HG03378 (cell line): ENCODE data around the gene UCP3.

ENCODE experiments used
- ATAC-seq: cut with Tn5 transposase; IDR thresholded peaks from one replicate; pipeline ENCODE4 v1.9.1; 2021; ENCODE audit warnings: mild to moderate bottlenecking, moderate library complexity; ENCODE audit not compliant: unreplicated experiment

UCP3 gene

DNA sequence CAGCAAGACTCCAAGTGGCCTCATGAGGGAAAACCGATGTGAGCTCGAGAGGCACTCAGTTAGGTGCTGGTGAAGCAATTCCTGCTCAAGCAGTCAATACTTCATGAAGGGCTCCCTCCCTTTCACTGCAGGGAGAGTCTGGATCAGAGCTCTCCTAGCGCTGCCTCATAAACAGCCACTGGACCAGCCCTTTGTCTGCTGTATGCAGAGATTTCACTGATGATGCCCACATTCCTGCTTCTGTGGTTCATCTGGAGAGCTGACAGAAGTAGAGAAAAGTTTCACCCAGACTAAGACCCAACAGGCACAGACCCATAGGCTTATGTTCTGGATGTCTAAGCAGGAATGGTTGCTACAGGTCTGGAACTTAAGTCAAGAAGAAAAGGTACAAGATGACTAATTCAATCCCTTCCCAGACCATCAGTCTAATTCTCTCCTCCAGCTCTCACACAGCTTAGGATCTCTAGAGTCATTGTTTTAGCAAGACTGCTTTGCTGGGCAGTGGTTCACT is 30.3 kb downstream of the UCP3 start:
- no peak for ATAC-seq

DNA sequence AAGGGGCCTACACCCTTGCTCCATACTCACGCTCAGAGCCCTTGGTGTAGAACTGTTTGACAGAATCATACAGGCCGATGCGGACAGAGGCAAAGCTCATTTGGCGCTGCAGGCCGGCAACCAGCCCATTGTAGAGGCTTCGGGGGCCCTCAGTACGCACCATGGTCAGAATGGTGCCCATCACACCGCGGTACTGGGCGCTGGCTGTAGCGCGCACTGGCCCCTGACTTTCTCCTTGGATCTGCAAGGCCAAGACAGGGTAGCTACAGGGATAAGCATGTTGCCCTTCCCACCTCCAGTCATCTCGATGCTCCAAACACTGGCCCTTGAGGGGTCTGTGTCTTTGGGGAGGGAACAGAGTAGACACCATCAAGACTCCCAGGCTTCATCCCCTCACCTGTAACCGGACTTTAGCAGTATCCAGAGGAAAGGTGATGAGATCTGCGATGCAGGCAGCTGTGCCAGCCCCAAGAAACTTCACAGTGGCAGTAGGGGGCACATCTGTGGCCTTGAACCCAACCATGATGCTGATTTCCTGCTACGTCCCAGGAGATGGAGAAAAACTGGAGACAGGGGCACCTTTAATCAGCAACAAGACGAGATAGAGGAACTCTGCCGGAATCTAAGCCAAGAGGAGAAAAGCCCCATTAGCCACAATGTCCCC is 30.9 kb downstream of the UCP3 start:
- ATAC-seq = no peak

DNA sequence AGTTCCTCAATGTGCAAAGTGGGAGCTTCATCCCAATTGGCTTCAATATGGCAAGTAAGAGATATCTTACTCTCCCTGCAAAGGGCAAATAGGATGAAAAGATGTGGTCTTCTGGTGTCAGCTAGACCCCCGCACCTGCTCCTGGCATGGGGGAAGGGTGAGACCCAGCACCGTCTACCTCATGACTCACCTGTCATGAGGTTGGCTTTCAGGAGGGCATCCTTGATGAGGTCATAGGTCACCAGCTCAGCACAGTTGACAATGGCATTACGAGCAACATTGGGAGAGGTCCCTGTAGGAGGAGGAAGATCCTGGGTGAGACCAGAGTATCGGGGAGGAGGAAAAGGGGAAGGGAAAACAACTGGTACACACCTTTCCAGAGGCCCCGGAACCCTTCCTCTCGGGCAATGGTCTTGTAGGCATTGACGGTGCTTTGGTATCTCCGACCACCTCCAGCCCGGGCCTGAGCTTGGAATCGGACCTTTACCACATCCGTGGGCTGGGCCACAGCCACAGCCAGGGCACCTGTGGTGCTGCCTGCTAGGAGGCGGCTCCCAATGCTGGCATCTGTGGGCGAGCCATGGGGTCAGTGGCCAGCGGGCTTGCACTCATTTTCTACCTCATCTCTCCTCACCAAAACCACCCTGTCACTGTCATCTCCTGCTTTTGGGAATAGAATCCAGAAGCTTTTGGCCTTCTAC is 32.3 kb downstream of the UCP3 start:
- no peak for ATAC-seq

DNA sequence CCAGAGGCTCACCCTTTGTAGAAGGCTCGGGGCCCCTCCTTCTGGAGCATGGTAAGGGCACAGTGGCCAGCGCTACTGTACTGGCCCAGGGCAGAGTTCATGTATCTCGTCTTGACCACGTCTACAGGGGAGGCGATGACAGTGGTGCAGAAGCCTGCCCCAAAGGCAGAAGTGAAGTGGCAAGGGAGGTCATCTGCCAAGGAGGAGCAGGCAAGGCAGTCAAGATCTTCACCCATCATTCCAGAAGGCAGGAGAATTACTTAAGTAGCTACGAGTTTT is 33.5 kb downstream of the UCP3 start:
- ATAC-seq = no peak

DNA sequence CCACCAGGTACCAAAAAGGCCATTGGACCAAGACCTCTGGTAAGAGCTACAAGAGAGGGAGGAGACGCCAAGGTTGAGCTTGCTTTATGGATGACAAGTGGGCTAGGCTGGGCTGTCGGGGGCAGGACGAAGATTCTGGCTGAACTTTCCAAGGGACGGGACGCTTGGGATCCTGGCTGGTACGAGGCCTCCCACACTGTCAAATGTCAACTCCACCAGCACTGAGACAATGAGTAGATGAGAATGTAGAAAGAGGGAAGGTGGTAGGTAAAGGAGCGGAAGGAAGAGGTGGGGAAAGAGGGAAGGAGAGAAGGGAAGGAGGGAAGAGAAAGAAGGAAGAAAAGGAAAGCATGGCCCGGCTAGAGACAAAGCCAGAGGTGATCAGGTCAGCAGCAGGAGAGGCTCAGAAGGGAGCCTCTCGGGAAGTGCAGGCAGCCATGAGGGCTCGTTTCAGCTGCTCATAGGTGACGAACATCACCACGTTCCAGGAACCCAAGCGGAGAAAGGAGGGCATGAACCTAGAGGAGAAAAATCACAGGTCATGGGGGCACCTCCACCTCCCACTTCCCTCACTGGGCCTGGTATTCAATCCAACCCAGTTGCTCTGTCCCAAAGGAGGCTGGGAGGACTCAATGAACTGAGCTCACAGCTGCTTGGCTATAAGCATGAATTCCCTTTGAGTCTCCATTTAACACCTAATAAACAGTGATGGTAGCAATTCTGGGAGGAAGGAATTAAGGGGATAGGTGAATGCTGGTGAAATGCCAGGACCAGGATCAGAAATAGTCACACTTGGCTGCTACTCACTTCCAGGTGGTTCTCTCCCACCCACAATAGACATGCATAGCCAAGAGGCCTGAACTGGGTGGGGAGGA is 34.0 kb downstream of the UCP3 start:
- no peak for ATAC-seq

DNA sequence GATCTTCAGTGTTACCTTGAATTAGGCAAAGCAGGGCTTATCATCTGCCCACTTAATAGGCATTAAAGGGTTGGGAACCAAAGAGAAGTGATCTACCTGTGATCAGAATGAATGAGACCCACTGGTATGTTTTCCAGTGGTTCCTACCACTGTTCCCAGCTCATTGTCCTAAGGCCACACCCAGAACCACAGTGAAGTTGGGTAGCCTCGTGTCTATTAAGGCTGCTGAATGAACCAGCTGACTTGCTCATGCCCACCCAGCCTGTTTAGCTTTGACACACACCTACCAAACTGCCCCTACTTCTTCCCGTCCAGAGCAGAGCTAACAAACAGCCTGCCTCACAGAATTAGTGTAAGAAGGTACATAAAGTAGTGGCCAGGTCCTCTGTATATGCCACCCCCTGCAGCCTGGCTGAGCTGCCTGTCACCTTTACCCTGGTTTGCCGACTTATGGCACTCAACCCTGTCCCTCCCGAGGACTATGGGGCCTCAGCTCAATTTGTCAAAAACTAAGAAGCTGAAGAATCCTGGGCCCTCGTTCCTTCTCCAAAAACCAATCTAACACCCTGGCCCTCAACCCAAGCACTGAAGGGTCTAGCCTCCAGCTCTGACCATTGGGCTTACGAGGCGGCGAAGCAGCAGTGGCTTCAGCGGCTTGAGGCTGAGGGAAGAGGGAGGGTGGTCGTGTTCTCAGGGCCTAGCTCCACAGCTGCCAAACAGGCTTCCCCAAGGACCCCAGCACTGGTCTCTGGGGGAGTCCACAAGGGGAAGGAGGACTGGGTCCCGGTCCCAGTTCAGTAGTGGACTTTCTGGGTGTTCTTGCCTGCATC is 36.0 kb downstream of the UCP3 start:
- ATAC-seq = no peak

DNA sequence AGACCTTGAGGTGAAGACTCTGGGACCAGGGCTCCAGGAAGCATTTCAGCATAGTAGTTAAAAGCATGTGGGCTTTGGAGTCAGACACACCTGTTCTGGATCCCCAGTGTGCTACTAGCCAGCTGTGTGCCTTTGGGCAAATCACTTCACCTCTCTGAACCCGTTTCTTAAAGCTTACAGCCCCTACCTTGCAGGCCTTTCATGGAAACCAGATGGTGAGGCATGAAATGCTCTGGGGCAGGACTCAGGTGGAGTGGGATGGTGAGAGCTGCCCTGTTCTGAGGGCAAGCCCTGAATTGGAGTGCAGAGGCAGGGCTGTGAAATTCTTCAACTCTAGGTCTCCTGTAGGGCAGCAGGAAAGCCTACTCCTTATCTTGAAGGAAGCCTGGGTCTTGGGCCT is 36.7 kb downstream of the UCP3 start:
- ATAC-seq = no peak

DNA sequence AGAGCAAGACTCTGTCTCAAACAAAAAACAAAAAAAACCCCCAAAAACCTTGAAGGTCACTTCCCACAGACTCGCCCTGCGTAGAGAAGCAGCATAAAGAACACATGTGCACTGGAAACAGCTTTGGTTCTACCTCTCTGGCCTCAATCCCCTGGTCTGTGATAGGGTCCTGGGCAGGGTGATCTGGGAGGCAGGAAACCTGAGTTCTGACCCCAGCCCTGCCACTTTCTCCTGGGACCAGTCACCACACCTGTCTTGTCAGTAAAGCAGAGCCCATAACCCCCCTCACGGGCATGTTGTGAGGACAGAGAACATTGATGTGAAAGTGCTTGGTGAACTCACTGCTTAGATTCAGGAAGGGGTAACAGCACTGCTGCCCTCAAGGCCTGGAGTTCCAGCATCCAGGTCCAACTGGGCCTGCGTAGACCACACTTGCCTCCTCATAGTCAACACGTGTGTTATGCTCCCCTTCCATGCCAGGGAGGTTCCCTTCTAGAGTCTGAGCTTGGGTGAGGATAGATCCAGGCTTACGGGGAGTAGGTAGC is 37.6 kb downstream of the UCP3 start:
- no peak for ATAC-seq

DNA sequence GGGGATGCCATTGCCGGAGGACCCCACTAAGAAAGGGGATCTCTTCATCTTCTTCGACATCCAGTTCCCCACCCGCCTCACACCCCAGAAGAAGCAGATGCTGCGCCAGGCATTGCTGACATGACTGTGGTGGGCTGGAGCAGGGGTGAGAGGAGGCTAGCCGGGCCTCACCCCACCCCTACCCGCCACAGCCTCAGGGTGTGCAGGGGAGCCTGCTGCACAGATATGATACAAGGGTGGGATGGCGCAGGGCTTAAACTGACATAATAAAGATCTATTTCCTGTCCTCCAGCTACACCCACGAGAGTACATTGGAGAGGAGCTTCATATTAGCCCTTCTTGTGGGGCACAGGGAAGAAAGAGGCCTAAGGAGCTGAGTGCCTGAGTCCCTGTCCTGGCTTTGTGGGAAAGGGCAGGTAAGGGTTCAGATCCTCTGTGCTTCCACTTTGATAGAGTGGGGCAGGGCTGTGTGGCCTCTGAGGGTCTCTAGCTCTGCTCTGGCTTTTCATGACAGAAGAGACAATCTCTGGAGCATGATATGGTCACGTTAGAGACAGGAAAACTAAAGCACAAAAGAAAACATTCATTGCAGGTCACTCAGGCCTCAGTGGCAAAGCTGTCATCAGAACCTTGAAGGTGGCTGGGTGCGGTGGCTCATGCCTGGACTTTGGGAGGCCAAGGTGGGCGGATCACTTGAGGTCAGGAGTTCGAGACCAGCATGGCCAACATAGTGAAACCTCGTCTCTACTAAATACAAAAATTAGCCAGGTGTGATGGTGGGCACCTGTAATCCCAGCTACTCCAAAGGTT is 38.7 kb downstream of the UCP3 start:
- no peak for ATAC-seq

DNA sequence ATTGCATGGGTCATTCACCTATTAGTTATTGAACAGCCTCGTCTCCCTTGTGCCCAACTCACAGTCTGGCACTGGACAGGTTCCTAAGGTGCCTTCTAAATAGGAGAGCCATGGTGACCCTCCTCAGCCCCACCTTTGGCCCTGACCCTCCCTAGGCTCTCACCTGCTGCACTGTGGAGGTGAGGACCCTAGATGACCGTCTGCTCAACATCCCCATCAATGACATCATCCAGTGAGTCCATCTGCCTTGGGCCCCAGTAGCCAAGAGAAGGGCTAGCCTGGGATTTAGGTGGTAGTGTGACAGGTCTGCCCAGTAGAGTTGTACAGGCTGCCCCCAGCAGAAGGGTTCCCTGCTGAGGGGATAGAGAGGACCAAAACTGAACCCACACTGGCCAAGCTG is 39.8 kb downstream of the UCP3 start:
- ATAC-seq = no peak

DNA sequence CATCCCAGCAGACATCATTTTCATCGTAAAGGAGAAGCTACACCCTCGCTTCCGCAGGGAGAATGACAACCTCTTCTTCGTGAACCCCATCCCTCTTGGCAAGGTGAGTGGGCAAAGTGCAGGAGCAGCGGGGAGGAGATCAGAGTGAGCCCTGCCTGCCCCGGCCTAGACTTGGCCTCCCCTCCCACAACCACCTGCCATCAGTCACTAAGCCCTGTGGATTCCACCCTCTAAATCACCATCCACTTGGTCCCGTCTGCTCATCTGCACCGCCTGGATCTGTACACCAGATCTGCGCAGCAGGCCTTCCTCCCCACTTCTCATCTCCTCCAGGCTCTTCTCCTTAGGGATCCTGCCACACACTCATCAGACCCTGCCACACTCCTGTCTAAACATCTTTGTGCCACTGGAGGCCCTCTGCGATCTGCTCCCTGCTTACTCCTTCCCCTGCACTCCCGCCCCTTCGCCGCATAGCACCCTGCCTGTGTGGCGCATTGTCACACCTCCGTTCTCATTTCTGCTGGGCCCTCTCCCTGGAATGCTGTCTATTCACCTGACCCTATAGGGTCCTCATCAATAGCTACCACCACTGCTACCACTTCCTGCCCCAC is 40.4 kb downstream of the UCP3 start:
- ATAC-seq = no peak

DNA sequence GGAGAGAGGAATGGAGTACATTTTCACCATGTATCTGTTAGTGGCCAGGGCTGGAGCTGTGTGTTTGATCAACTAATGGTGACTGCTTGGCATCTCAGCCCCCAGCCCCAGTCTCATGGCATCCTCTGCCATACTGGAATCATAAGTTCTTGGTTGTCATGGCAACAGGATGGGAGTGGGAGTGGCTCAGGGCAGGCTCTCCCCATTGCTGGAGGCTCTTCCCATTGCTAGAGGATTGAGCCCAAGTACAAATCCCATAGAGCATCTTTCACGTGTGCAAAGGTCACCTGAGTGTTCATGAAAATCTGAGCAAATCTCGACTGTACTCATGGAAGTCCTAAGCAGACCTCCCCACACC is 43.1 kb downstream of the UCP3 start:
- no peak for ATAC-seq

DNA sequence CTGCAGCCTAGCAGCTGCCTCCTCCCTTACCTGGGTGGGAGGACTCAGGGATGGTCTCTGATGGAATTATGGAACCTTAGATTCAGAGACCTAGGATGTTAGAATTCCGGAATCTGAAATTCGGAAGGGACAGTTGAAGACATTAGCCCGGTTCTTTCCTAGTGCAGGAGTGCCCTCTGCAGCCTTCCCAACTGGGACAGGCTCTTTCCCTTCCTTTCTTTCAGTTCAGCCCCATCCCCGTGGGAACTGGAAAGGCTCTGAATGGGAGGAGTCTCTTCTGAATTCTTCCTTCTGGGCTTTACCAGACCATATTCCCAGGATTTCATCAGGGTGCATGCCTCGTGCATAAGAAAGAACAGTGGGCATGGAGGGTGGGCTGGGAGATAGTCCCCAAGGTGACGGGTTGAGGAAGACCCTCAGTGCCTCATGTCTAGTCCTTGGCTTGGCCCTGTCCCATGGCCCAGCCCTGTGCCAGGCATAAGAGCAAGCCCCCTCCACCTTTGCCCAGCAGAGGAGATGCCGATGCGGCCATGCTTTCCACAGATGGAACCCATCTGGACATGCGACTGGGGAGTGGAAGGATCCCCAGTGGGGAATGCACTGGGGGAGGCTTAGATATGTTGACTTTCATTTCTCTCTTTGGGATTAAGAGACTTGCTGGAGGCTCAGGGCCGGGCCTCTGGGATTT is 43.7 kb downstream of the UCP3 start:
- ATAC-seq = no peak

DNA sequence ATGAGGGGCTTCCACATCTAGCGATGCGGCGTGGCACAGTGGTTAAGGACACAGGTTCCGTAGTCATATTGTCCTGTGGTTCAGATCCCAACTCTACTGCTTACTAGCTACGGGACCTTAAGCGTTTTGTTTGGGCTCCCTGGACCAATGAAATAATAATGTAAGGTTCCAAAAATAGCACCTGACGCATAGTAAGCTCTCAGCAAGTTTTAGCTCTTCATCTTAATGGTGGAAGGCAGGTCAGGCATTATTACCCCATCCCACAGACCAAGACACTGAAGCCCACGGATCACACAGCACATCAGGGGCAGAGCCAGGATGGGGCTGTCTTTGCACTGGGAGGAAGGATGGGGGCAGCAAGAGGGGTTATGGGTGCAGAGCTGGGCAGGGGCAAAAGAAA is 45.0 kb downstream of the UCP3 start:
- no peak for ATAC-seq

DNA sequence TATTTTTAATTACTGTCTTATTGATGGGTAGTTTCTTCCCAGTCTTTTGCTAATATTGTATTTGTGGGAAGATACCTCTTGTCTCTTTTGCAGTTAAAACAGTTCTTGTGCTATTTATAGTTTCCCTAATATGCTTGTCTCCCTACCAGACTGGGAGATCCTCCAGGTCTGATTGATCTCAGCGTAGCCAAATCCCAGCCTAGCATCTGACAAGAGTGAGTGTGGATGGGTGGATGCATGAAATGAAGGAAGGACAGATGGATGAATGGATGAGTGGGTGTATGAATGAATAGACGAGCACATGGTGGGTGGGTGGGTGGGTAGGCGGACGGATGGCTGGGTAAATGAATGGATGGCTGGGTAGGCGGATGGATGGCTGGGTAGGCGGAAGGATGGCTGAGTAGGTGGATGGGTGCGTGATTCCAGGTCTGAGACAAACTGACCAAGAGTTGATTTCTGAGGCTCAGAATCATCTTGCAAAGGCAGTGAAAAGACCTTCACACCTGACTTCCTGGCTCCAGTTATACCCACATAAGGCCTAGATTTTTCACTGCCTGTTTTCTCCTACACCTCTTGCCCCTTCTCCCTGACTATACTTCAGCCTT is 46.7 kb downstream of the UCP3 start:
- no peak for ATAC-seq

DNA sequence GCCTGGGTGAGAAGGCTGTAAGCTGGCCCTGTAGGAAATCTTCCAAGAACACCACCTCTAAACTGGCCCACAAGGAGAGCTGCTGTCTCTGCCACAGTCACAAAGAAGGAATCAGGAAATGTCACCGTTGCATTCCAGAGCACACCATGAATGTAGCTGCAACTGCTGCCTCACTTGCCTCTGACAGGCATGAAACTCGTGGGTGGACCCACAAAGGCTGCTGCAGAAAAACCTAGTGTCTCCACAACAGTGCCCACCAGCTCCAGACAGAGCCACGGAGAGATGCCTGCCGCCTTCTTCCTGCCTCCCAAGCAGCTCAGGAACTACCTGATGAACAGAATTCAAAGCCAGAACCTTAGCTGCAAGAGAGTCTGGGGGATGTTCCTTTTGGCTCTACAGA is 47.6 kb downstream of the UCP3 start:
- ATAC-seq = no peak

DNA sequence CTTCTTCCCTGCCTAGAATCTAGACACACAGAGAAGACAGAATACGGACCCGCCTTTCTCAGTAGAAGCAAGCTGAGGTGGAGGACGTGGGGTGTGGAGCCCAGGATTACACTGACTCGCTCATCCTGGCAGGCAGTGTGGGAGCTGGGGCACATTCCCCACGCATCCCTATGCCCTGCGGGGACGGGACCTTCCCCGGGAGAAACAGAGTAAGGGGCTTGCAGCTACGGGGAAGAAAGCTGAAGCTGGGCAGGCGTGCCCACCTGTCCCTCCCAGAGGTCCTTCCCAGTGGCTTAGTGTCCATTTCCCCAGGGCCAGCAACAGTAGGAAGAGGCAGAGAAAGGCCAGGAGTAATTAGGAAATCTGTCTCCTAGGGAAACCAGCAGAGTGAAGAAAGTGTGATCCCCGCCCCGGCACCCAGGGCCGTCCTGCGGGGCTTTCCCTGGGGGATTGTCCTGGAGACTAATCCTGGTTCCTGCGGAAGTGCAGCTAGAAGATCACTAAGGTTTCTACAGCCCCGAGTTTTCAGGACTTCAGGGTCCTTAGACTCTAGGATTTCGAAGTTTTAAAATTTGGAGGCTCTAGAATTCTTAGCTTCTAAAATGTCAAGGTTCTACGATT is 50.3 kb downstream of the UCP3 start:
- ATAC-seq = no peak

DNA sequence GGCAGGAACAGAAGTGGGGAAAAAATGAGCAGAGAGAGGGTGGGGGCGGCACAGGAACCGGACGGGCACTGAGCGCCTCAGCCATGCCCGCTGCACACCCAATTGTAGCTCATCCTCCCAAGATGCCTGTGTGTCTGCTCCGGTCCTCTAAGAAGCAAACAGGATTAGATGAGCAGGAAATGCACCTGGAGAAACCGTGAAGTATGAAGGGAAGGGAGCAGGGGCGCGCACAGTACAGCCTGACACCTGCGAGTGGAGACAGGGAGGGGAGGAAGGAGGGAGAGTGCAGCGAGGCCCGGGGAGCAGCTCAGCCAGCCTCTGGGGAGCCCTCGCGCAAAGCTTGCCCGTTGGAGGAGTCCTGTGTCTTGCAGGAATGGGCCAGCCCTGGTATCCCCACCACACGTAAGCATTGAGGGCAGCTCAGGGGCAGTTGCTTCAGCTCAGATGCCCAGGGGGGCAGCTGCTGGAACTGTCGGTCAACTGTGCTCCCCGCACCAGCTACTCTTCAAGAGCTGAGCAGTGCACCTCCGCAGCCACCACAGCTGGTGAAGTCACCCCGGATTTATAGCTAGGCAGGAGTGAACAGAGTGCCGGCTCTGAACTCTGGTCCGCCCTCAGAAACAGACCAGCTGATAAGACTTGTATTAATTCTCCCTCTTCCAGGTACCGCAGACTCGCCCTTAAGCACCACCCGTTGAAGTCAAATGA is 51.1 kb downstream of the UCP3 start:
- ATAC-seq = no peak
